ENCODE data around the gene ZNF689. TPM values are rescaled to one million over a fixed set of nuclear protein-coding genes. Genes with fewer than 3 reads are reported as not detected.

ZNF689 gene
- total RNA-seq, 3 donors from 2014 or later: 7.0 to 15.4 (median 12.8) TPM

- intact Hi-C loops (cut with DNase I; ENCODE audit: low total_unique reads): no loop called here
- Histone ChIP-seq H3K27ac (no peak overlapping the region), H3K4me3 (no peak overlapping the region), H3K36me3 (no peaks in the 10 kb centered on the region), H3K4me1 (peaks cover 3 to 8% of the 10 kb centered on the region in 2 donors), H3K27me3 (no peaks in the 10 kb centered on the region), H3K9me3 (no peaks in the 10 kb centered on the region)
- no peak for DNase-seq (ENCODE audit: low spot score in 2 of 2)
- TF ChIP-seq POLR2AphosphoS5 (IDR thresholded peaks at IDR 0.05) (no peak), CTCF (IDR thresholded peaks at IDR 0.05) (no peak), POLR2A (IDR thresholded peaks at IDR 0.05) (no peak)
Observed at GRCh38 chr16:30567991-30568638, 42.1 kb downstream of the ZNF689 start.

- Histone ChIP-seq H3K4me1 (peaks cover 3 to 8% of the 10 kb centered on the region in 2 donors), H3K4me3 (no peak overlapping the region), H3K9me3 (no peaks in the 10 kb centered on the region), H3K27me3 (no peaks in the 10 kb centered on the region), H3K36me3 (no peaks in the 10 kb centered on the region), H3K27ac (no peak overlapping the region)
- DNase-seq (ENCODE audit: low spot score in 2 of 2): no peak
- no peak for TF ChIP-seq CTCF (IDR thresholded peaks at IDR 0.05)
- no peak for TF ChIP-seq POLR2A (IDR thresholded peaks at IDR 0.05)
- no peak for TF ChIP-seq POLR2AphosphoS5 (IDR thresholded peaks at IDR 0.05)
- intact Hi-C loops (cut with DNase I; ENCODE audit: low total_unique reads): no loop called here
Observed at GRCh38 chr16:30567160-30567990, 42.8 kb downstream of the ZNF689 start.

GRCh38 chr16:30566531-30566930 is 43.7 kb downstream of the ZNF689 start:
- intact Hi-C loops (cut with DNase I; ENCODE audit: low total_unique reads): no loop called here
- H3K9me3 ChIP-seq: no peaks in the 10 kb centered on the region
- H3K36me3 ChIP-seq: no peaks in the 10 kb centered on the region
- no peaks in the 10 kb centered on the region for H3K27me3 ChIP-seq
- no peak for TF ChIP-seq POLR2A (IDR thresholded peaks at IDR 0.05)
- no peak for TF ChIP-seq CTCF (IDR thresholded peaks at IDR 0.05)
- no peak for TF ChIP-seq POLR2AphosphoS5 (IDR thresholded peaks at IDR 0.05)
- peaks cover 3 to 8% of the 10 kb centered on the region in 2 donors for H3K4me1 ChIP-seq
- no peak for DNase-seq (ENCODE audit: low spot score in 2 of 2)
- no peak overlapping the region for H3K27ac ChIP-seq
- H3K4me3 ChIP-seq: no peak overlapping the region

GRCh38 chr16:30565984-30566383 is 44.2 kb downstream of the ZNF689 start:
- peaks cover 3 to 8% of the 10 kb centered on the region in 2 donors for H3K4me1 ChIP-seq
- H3K36me3 ChIP-seq: no peaks in the 10 kb centered on the region
- no peak for TF ChIP-seq POLR2AphosphoS5 (IDR thresholded peaks at IDR 0.05)
- no peak for TF ChIP-seq POLR2A (IDR thresholded peaks at IDR 0.05)
- no peak for TF ChIP-seq CTCF (IDR thresholded peaks at IDR 0.05)
- H3K9me3 ChIP-seq: no peaks in the 10 kb centered on the region
- DNase-seq (ENCODE audit: low spot score in 2 of 2): no peak
- H3K27ac ChIP-seq: no peak overlapping the region
- no peak overlapping the region for H3K4me3 ChIP-seq
- intact Hi-C loops (cut with DNase I; ENCODE audit: low total_unique reads): no loop called here
- H3K27me3 ChIP-seq: no peaks in the 10 kb centered on the region

- Histone ChIP-seq H3K4me1 (peaks cover 3 to 5% of the 10 kb centered on the region in 2 donors), H3K4me3 (no peak overlapping the region), H3K36me3 (no peaks in the 10 kb centered on the region), H3K27me3 (no peaks in the 10 kb centered on the region), H3K9me3 (no peaks in the 10 kb centered on the region), H3K27ac (no peak overlapping the region)
- intact Hi-C loops (cut with DNase I; ENCODE audit: low total_unique reads): no loop called here
- DNase-seq (ENCODE audit: low spot score in 2 of 2): no peak
- TF ChIP-seq POLR2A (IDR thresholded peaks at IDR 0.05) (no peak), CTCF (IDR thresholded peaks at IDR 0.05) (no peak), POLR2AphosphoS5 (IDR thresholded peaks at IDR 0.05) (no peak)
Observed at GRCh38 chr16:30565526-30565925, 44.7 kb downstream of the ZNF689 start.
